Trophoblast cell (in vitro differentiated cells and primary cell): ENCODE data around the gene ANKMY1.

ENCODE experiments used
- DNase-seq, 2 donors: peaks; one replicate each; pipeline ENCODE4 v3.0.0-alpha.2; 2016
- H2AFZ ChIP-seq: 2 replicates; pipeline ENCODE4 v1.6.1; 2013; ENCODE audit warnings: low read length, moderate library complexity, mild to moderate bottlenecking; ENCODE audit not compliant: insufficient read depth, poor library complexity
- H2AK5ac ChIP-seq: 2 replicates; pipeline ENCODE4 v1.6.1; 2013; ENCODE audit warnings: mild to moderate bottlenecking, low read length
- H2BK120ac ChIP-seq: 2 replicates; pipeline ENCODE4 v1.6.1; 2013; ENCODE audit warnings: low read length, mild to moderate bottlenecking, moderate library complexity; ENCODE audit not compliant: insufficient read depth, poor library complexity
- H2BK12ac ChIP-seq: 2 replicates; pipeline ENCODE4 v1.6.1; 2013; ENCODE audit warnings: mild to moderate bottlenecking, low read length, moderate library complexity
- H2BK5ac ChIP-seq: 2 replicates; pipeline ENCODE4 v1.6.1; 2013; ENCODE audit warnings: low read length, low read depth, moderate library complexity, mild to moderate bottlenecking; ENCODE audit not compliant: poor library complexity
- H3K14ac ChIP-seq: 2 replicates; pipeline ENCODE4 v1.6.1; 2013; ENCODE audit warnings: mild to moderate bottlenecking, low read length
- H3K18ac ChIP-seq: 2 replicates; pipeline ENCODE4 v1.6.1; 2013; ENCODE audit warnings: mild to moderate bottlenecking, low read length
- H3K23ac ChIP-seq: 2 replicates; pipeline ENCODE4 v1.6.1; 2013; ENCODE audit warnings: low read length
- H3K27ac ChIP-seq: 2 replicates; pipeline ENCODE4 v1.5.1; 2013; ENCODE audit warnings: low read depth, mild to moderate bottlenecking, inconsistent platforms, low read length, moderate library complexity
- H3K27me3 ChIP-seq: 2 replicates; pipeline ENCODE4 v1.6.1; 2013; ENCODE audit warnings: inconsistent platforms, mild to moderate bottlenecking, low read length, moderate library complexity; ENCODE audit not compliant: insufficient read depth
- H3K36me3 ChIP-seq, 2 experiments: 1 replicate in 1 of 2; 2 replicates in 1 of 2; pipeline ENCODE4 v1.6.1; 2013; ENCODE audit warnings: low read length in 2 of 2, mild to moderate bottlenecking in 2 of 2, moderate library complexity in 1 of 2; ENCODE audit not compliant: insufficient read depth in 2 of 2, control insufficient read depth in 1 of 2
- H3K4ac ChIP-seq: 2 replicates; pipeline ENCODE4 v1.6.1; 2013; ENCODE audit warnings: low read depth, mild to moderate bottlenecking, low read length, moderate library complexity
- H3K4me1 ChIP-seq, 2 experiments: 1 replicate in 1 of 2; 2 replicates in 1 of 2; pipeline ENCODE4 v1.6.1; 2013; ENCODE audit warnings: low read length in 2 of 2, mild to moderate bottlenecking in 2 of 2, moderate library complexity in 1 of 2; ENCODE audit not compliant: insufficient read depth in 2 of 2, control insufficient read depth in 1 of 2
- H3K4me2 ChIP-seq: 2 replicates; pipeline ENCODE4 v1.6.1; 2013; ENCODE audit warnings: inconsistent platforms, mild to moderate bottlenecking, low read length, moderate library complexity
- H3K4me3 ChIP-seq: 2 replicates; pipeline ENCODE4 v1.5.1; 2013; ENCODE audit warnings: mild to moderate bottlenecking, low read depth, low read length, inconsistent platforms
- H3K79me1 ChIP-seq: one replicate; pipeline ENCODE4 v1.6.1; 2013; ENCODE audit warnings: low read length
- H3K79me2 ChIP-seq: 2 replicates; pipeline ENCODE4 v1.6.1; 2013; ENCODE audit warnings: low read length, mild to moderate bottlenecking; ENCODE audit not compliant: control insufficient read depth, insufficient read depth, poor library complexity
- H3K9ac ChIP-seq: 2 replicates; pipeline ENCODE4 v1.6.1; 2013; ENCODE audit warnings: mild to moderate bottlenecking, low read length
- H3K9me3 ChIP-seq: 2 replicates; pipeline ENCODE4 v1.6.1; 2013; ENCODE audit warnings: low read depth, mild to moderate bottlenecking, control low read depth, inconsistent platforms, low read length; ENCODE audit not compliant: insufficient read depth
- H4K12ac ChIP-seq: 2 replicates; pipeline ENCODE4 v1.6.1; 2013; ENCODE audit warnings: low read depth, mild to moderate bottlenecking, low read length, moderate library complexity
- H4K8ac ChIP-seq: 2 replicates; pipeline ENCODE4 v1.6.1; 2013; ENCODE audit warnings: low read depth, mild to moderate bottlenecking, low read length, moderate library complexity
- H4K91ac ChIP-seq: one replicate; pipeline ENCODE4 v1.6.1; 2013; ENCODE audit warnings: low read depth, mild to moderate bottlenecking, low read length, moderate library complexity
- WGBS: extraction: QIAGEN DNeasy Blood & Tissue Kit; methylation state at CpG from one replicate; pipeline ENCODE4 v1.1.7; 2013; ENCODE audit warnings: missing lambda C conversion rate; ENCODE audit not compliant: insufficient read length, insufficient coverage; ENCODE audit errors: extremely low coverage; 5-methylcytosine and 5-hydroxymethylcytosine counted together

The ANKMY1 gene

GRCh38 chr2:240506406-240507059 is 51.3 kb downstream of the ANKMY1 start:
- H2BK120ac ChIP-seq, result no peak overlapping the region
- H3K79me2 ChIP-seq, result no peaks in the 10 kb centered on the region
- H3K9ac ChIP-seq, result no peak overlapping the region
- no peak overlapping the region for H4K8ac ChIP-seq
- no peak overlapping the region for H3K23ac ChIP-seq
- WGBS, result no CpG with 5 or more reads among the region's 17 CpGs
- no peaks in the 10 kb centered on the region for H3K79me1 ChIP-seq
- H2AFZ ChIP-seq, result no peak overlapping the region
- no peaks in the 10 kb centered on the region for H3K4me1 ChIP-seq
- H3K9me3 ChIP-seq, result peaks cover 5% of the 10 kb centered on the region
- H3K4me3 ChIP-seq, result no peak overlapping the region
- H2AK5ac ChIP-seq, result no peak overlapping the region
- no peak for DNase-seq
- H3K18ac ChIP-seq, result no peak overlapping the region
- no peaks in the 10 kb centered on the region for H3K36me3 ChIP-seq
- H3K4ac ChIP-seq, result no peak overlapping the region
- no peak overlapping the region for H3K4me2 ChIP-seq
- no peak overlapping the region for H2BK12ac ChIP-seq
- H3K14ac ChIP-seq, result no peak overlapping the region
- H3K27ac ChIP-seq, result no peak overlapping the region
- H2BK5ac ChIP-seq, result no peak overlapping the region
- no peaks in the 10 kb centered on the region for H3K27me3 ChIP-seq
- H4K91ac ChIP-seq, result no peak overlapping the region
- H4K12ac ChIP-seq, result no peak overlapping the region

DNA sequence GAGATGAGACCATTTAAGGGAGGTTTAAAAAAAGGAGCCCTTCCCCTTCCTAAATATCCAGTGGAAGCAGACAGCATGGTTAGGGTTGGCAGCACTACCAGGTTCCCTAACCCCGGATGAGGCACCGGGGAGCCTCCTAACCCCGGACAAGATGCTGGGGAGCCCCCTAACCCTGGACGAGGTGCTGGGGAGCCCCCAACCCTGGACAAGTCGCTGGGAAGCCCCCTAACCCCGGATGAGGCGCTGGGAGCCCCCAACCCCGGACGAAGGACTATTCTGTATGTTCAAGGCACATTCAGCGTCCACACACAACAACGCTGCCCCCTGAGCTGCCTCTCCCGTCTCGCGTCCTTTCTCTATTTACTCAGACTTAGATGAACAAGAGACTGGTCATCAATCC is 51.9 kb downstream of the ANKMY1 start:
- no peak overlapping the region for H3K4me3 ChIP-seq
- no peak overlapping the region for H3K9ac ChIP-seq
- no peak overlapping the region for H3K27ac ChIP-seq
- no peak overlapping the region for H4K8ac ChIP-seq
- H3K9me3 ChIP-seq, result peaks cover 7% of the 10 kb centered on the region
- H2BK12ac ChIP-seq, result no peak overlapping the region
- H2BK5ac ChIP-seq, result no peak overlapping the region
- H2AFZ ChIP-seq, result no peak overlapping the region
- no peak for DNase-seq
- no peaks in the 10 kb centered on the region for H3K27me3 ChIP-seq
- no CpG with 5 or more reads among the region's 14 CpGs for WGBS
- no peak overlapping the region for H2BK120ac ChIP-seq
- no peak overlapping the region for H3K4me2 ChIP-seq
- no peak overlapping the region for H3K4ac ChIP-seq
- H3K18ac ChIP-seq, result no peak overlapping the region
- H4K12ac ChIP-seq, result no peak overlapping the region
- no peak overlapping the region for H3K23ac ChIP-seq
- no peaks in the 10 kb centered on the region for H3K4me1 ChIP-seq
- no peak overlapping the region for H2AK5ac ChIP-seq
- no peaks in the 10 kb centered on the region for H3K36me3 ChIP-seq
- no peaks in the 10 kb centered on the region for H3K79me1 ChIP-seq
- no peak overlapping the region for H4K91ac ChIP-seq
- H3K79me2 ChIP-seq, result no peaks in the 10 kb centered on the region
- no peak overlapping the region for H3K14ac ChIP-seq

DNA sequence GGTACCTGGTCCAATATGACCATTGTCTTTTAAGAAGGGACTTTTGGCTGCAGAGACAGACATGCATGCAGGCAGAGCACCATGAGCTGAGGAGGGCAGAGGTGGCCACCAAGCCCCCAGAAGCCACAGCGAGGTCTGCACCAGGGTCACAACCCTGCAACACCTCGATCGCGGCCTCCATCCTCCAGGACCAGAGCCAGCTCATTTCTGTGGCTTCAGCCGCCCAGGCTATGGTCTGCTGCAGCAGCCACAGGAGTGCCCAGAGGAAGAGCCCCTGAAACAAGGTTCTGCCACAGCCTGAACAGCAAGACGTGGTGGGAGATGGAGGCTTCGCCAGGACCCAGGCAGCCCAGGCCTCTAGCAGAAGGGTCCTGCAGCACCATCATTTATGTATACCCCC is 53.9 kb downstream of the ANKMY1 start:
- H3K4ac ChIP-seq, result no peak overlapping the region
- H3K27ac ChIP-seq, result no peak overlapping the region
- H3K79me2 ChIP-seq, result no peaks in the 10 kb centered on the region
- no peaks in the 10 kb centered on the region for H3K27me3 ChIP-seq
- H3K79me1 ChIP-seq, result no peaks in the 10 kb centered on the region
- H3K4me2 ChIP-seq, result no peak overlapping the region
- H3K4me3 ChIP-seq, result no peak overlapping the region
- WGBS, result no CpG with 5 or more reads among the region's 7 CpGs
- H3K18ac ChIP-seq, result no peak overlapping the region
- peaks cover 7% of the 10 kb centered on the region for H3K9me3 ChIP-seq
- no peak overlapping the region for H4K8ac ChIP-seq
- no peaks in the 10 kb centered on the region for H3K36me3 ChIP-seq
- no peak for DNase-seq
- no peaks in the 10 kb centered on the region for H3K4me1 ChIP-seq
- H2BK5ac ChIP-seq, result no peak overlapping the region
- no peak overlapping the region for H2AFZ ChIP-seq
- no peak overlapping the region for H3K9ac ChIP-seq
- no peak overlapping the region for H4K12ac ChIP-seq
- no peak overlapping the region for H2BK120ac ChIP-seq
- H2BK12ac ChIP-seq, result no peak overlapping the region
- H2AK5ac ChIP-seq, result no peak overlapping the region
- H4K91ac ChIP-seq, result no peak overlapping the region
- H3K23ac ChIP-seq, result no peak overlapping the region
- no peak overlapping the region for H3K14ac ChIP-seq

- H2BK120ac ChIP-seq, result no peak overlapping the region
- H3K4me2 ChIP-seq, result no peak overlapping the region
- H3K9me3 ChIP-seq, result peaks cover 7% of the 10 kb centered on the region
- no peaks in the 10 kb centered on the region for H3K27me3 ChIP-seq
- no peak overlapping the region for H2BK12ac ChIP-seq
- no peak overlapping the region for H4K91ac ChIP-seq
- no peak overlapping the region for H3K14ac ChIP-seq
- no peak overlapping the region for H2BK5ac ChIP-seq
- no peaks in the 10 kb centered on the region for H3K4me1 ChIP-seq
- no peak overlapping the region for H3K4me3 ChIP-seq
- no peak overlapping the region for H3K18ac ChIP-seq
- no peak for DNase-seq
- no peak overlapping the region for H4K8ac ChIP-seq
- H3K23ac ChIP-seq, result no peak overlapping the region
- no peak overlapping the region for H2AK5ac ChIP-seq
- no peak overlapping the region for H3K4ac ChIP-seq
- H3K79me1 ChIP-seq, result no peaks in the 10 kb centered on the region
- no peak overlapping the region for H3K27ac ChIP-seq
- H2AFZ ChIP-seq, result no peak overlapping the region
- no peak overlapping the region for H3K9ac ChIP-seq
- no peak overlapping the region for H4K12ac ChIP-seq
- no peaks in the 10 kb centered on the region for H3K79me2 ChIP-seq
- no CpG with 5 or more reads among the region's 9 CpGs for WGBS
- no peaks in the 10 kb centered on the region for H3K36me3 ChIP-seq
Observed at GRCh38 chr2:240503375-240503774, 54.4 kb downstream of the ANKMY1 start.
